HEK293 (cell line): ENCODE data around the gene PHYKPL.

Source experiments
- HIC1 ChIP-seq: fragments of 450-650 bp; formaldehyde crosslinking; IDR thresholded peaks from 2 replicates; pipeline ENCODE4 v1.5.1; 2016; ENCODE audit warnings: missing biosample characterization, missing genetic modification characterization
- SALL2 ChIP-seq: fragments of 450-650 bp; formaldehyde crosslinking; IDR thresholded peaks from 2 replicates; pipeline ENCODE4 v1.5.0; 2017; ENCODE audit warnings: missing biosample characterization, mild to moderate bottlenecking, missing genetic modification characterization, borderline replicate concordance
- WT1 ChIP-seq: fragments of 450-650 bp; formaldehyde crosslinking; IDR thresholded peaks from 2 replicates; pipeline ENCODE4 v1.5.1; 2016; ENCODE audit warnings: missing biosample characterization, missing genetic modification characterization
- ZBTB17 ChIP-seq: fragments of 450-650 bp; formaldehyde crosslinking; IDR thresholded peaks from 2 replicates; pipeline ENCODE4 v1.5.1; 2016; ENCODE audit warnings: missing biosample characterization, missing genetic modification characterization
- ZBTB26 ChIP-seq: fragments of 450-650 bp; formaldehyde crosslinking; optimal IDR thresholded peaks from 2 replicates; pipeline ENCODE3; 2016; ENCODE audit warnings: missing biosample characterization, mild to moderate bottlenecking, missing genetic modification characterization
- ZBTB49 ChIP-seq: fragments of 450-650 bp; formaldehyde crosslinking; IDR thresholded peaks from 2 replicates; pipeline ENCODE4 v1.5.1; 2016; ENCODE audit warnings: missing biosample characterization, missing genetic modification characterization, low read depth
- ZBTB8A ChIP-seq: fragments of 450-650 bp; formaldehyde crosslinking; IDR thresholded peaks from 2 replicates; pipeline ENCODE4 v1.5.1; 2016; ENCODE audit warnings: missing biosample characterization, missing genetic modification characterization
- ZFP37 ChIP-seq: fragments of 450-650 bp; formaldehyde crosslinking; IDR thresholded peaks from 2 replicates; pipeline ENCODE4 v1.5.1; 2016; ENCODE audit warnings: missing biosample characterization, missing genetic modification characterization
- ZNF175 ChIP-seq: fragments of 450-650 bp; formaldehyde crosslinking; IDR thresholded peaks from 2 replicates; pipeline ENCODE4 v1.5.1; 2016; ENCODE audit warnings: missing biosample characterization, missing genetic modification characterization
- ZNF24 ChIP-seq: fragments of 450-650 bp; formaldehyde crosslinking; IDR thresholded peaks from 2 replicates; pipeline ENCODE4 v1.5.1; 2016; ENCODE audit warnings: missing biosample characterization, missing genetic modification characterization
- ZNF335 ChIP-seq: fragments of 450-650 bp; formaldehyde crosslinking; conservative IDR thresholded peaks from 2 replicates; pipeline ENCODE4 v1.5.1; 2016; ENCODE audit warnings: missing biosample characterization, missing genetic modification characterization
- ZNF350 ChIP-seq: fragments of 450-650 bp; formaldehyde crosslinking; IDR thresholded peaks from 2 replicates; pipeline ENCODE4 v1.5.0; 2017; ENCODE audit warnings: missing biosample characterization, mild to moderate bottlenecking, missing genetic modification characterization
- ZNF354C ChIP-seq: fragments of 450-650 bp; formaldehyde crosslinking; IDR thresholded peaks from 2 replicates; pipeline ENCODE4 v1.5.1; 2016; ENCODE audit warnings: missing biosample characterization, missing genetic modification characterization, low read depth, borderline replicate concordance
- ZNF473 ChIP-seq: fragments of 450-650 bp; formaldehyde crosslinking; IDR thresholded peaks from 2 replicates; pipeline ENCODE4 v1.5.1; 2017; ENCODE audit warnings: missing biosample characterization, missing genetic modification characterization
- ZNF514 ChIP-seq: fragments of 450-650 bp; formaldehyde crosslinking; IDR thresholded peaks from 2 replicates; pipeline ENCODE4 v1.5.1; 2016; ENCODE audit warnings: missing biosample characterization, missing genetic modification characterization
- ZNF529 ChIP-seq: fragments of 450-650 bp; formaldehyde crosslinking; IDR thresholded peaks from 2 replicates; pipeline ENCODE4 v1.5.1; 2017; ENCODE audit warnings: missing genetic modification characterization, missing biosample characterization; ENCODE audit not compliant: insufficient replicate concordance
- ZNF629 ChIP-seq: fragments of 450-650 bp; formaldehyde crosslinking; IDR thresholded peaks from 2 replicates; pipeline ENCODE4 v1.5.1; 2017; ENCODE audit warnings: missing biosample characterization, missing genetic modification characterization
- ZNF677 ChIP-seq: fragments of 450-650 bp; IDR thresholded peaks from 2 replicates; pipeline ENCODE4 v1.5.0; 2018; ENCODE audit warnings: missing biosample characterization, mild to moderate bottlenecking, missing genetic modification characterization, moderate library complexity
- ZNF692 ChIP-seq: fragments of 450-650 bp; formaldehyde crosslinking; IDR thresholded peaks from 2 replicates; pipeline ENCODE4 v1.5.1; 2016; ENCODE audit warnings: missing biosample characterization, missing genetic modification characterization
- ZNF76 ChIP-seq: fragments of 450-650 bp; formaldehyde crosslinking; IDR thresholded peaks from 2 replicates; pipeline ENCODE4; 2016; ENCODE audit warnings: low read depth, missing biosample characterization, missing genetic modification characterization, borderline replicate concordance
- ZNF837 ChIP-seq: fragments of 450-650 bp; formaldehyde crosslinking; IDR thresholded peaks from 2 replicates; pipeline ENCODE4 v1.5.1; 2016; ENCODE audit warnings: missing biosample characterization, missing genetic modification characterization
- ZSCAN23 ChIP-seq: fragments of 450-650 bp; formaldehyde crosslinking; IDR thresholded peaks from 2 replicates; pipeline ENCODE4 v1.5.1; 2016; ENCODE audit warnings: missing biosample characterization, missing genetic modification characterization

PHYKPL gene

GRCh38 chr5:178204182-178204934 lies 28.2 kb downstream of the PHYKPL start, which contains the start of gene HNRNPAB (continued):
- TF ChIP-seq ZBTB49 (tag by site-specific recombination) (no peak), ZNF629 (tag by site-specific recombination) (peak; percentile 54), ZNF175 (tag by site-specific recombination) (no peak), ZSCAN23 (tag by site-specific recombination) (no peak), ZBTB8A (tag by site-specific recombination) (peak; percentile 93), ZNF473 (no peak), ZNF335 (tag by site-specific recombination) (peak; percentile 95), ZNF837 (0 out of 2 replicates have a peak, but pooled peaks have one; percentile 35), ZNF677 (tag by site-specific recombination) (peak; percentile 50; the same call in 1 of the 2 replicates), ZBTB26 (peak; percentile 99), ZNF24 (tag by site-specific recombination) (peak; percentile 62; the same call in 1 of the 2 replicates), ZNF529 (tag by site-specific recombination) (no peak), ZBTB17 (peak; percentile 56), ZFP37 (tag by site-specific recombination) (peak; percentile 69; the same call in 1 of the 2 replicates), ZNF76 (tag by site-specific recombination) (peak; percentile 50; the same call in 1 of the 2 replicates), ZNF514 (no peak), HIC1 (tag by site-specific recombination) (peak; percentile 41; the same call in 1 of the 2 replicates), ZNF692 (0 out of 2 replicates have a peak, but pooled peaks have one; percentile 75), WT1 (tag by site-specific recombination) (no peak; the same call in 1 of the 2 replicates), ZNF350 (tag by site-specific recombination) (no peak), ZNF354C (tag by site-specific recombination) (no peak), SALL2 (tag by site-specific recombination) (no peak)
